IPS DF 6.9 (cell line): Measurements from ENCODE around the gene HECW1.

Experiments used
- DNase-seq: peaks from one replicate; pipeline ENCODE4 v3.0.0-alpha.2; 2013; ENCODE audit warnings: low read depth, low spot score
- H3K27ac ChIP-seq: one replicate; pipeline ENCODE4 v1.5.1; 2013; ENCODE audit warnings: low read length, control low read depth
- H3K27me3 ChIP-seq: 2 replicates; pipeline ENCODE4 v1.6.1; 2013; ENCODE audit warnings: mild to moderate bottlenecking, low read length; ENCODE audit not compliant: control insufficient read depth, insufficient read depth
- H3K36me3 ChIP-seq: 2 replicates; pipeline ENCODE4 v1.6.1; 2013; ENCODE audit warnings: low read length; ENCODE audit not compliant: control insufficient read depth, insufficient read depth
- H3K4me1 ChIP-seq: 2 replicates; pipeline ENCODE4 v1.6.1; 2013; ENCODE audit warnings: low read length; ENCODE audit not compliant: control insufficient read depth, insufficient read depth
- H3K4me3 ChIP-seq: 2 replicates; pipeline ENCODE4 v1.5.1; 2013; ENCODE audit warnings: mild to moderate bottlenecking, low read length
- H3K9me3 ChIP-seq: 2 replicates; pipeline ENCODE4 v1.6.1; 2013; ENCODE audit warnings: low read length, inconsistent platforms; ENCODE audit not compliant: control insufficient read depth, insufficient read depth
- WGBS: extraction: QIAGEN DNeasy Blood & Tissue Kit; methylation state at CpG from one replicate; pipeline ENCODE4 v1.1.7; 2013; ENCODE audit warnings: mixed read lengths, missing lambda C conversion rate; ENCODE audit not compliant: insufficient read length, insufficient coverage; 5-methylcytosine and 5-hydroxymethylcytosine counted together

Gene HECW1

DNA sequence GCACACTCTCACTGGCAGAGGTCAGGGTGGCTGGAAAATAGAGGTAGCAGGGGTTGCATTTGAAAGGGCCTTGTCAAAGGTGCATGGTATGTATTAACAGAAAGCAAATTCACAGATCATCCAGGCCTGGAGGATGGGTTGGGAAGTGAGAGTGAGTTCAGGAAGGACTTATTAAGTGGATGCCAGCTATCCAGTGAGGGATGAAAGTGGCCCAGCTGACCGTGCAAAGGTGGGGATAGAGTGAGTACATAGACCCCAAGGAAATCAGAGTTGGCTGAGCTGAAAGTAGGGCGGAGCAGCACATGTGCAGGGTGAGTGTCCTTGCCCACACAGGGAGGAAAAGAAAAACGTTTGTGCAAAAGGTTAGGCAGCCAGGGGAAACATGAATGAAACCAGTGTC lies 58.1 kb downstream of the HECW1 start:
- H3K27me3 ChIP-seq: no peaks in the 10 kb centered on the region
- no peak overlapping the region for H3K27ac ChIP-seq
- DNase-seq: no peak
- no peak overlapping the region for H3K4me3 ChIP-seq
- WGBS: no CpG with 5 or more reads among the region's 3 CpGs
- H3K9me3 ChIP-seq: no peaks in the 10 kb centered on the region
- H3K36me3 ChIP-seq: no peaks in the 10 kb centered on the region
- H3K4me1 ChIP-seq: peaks cover 4% of the 10 kb centered on the region; the same call in 1 of the 2 replicates

DNA sequence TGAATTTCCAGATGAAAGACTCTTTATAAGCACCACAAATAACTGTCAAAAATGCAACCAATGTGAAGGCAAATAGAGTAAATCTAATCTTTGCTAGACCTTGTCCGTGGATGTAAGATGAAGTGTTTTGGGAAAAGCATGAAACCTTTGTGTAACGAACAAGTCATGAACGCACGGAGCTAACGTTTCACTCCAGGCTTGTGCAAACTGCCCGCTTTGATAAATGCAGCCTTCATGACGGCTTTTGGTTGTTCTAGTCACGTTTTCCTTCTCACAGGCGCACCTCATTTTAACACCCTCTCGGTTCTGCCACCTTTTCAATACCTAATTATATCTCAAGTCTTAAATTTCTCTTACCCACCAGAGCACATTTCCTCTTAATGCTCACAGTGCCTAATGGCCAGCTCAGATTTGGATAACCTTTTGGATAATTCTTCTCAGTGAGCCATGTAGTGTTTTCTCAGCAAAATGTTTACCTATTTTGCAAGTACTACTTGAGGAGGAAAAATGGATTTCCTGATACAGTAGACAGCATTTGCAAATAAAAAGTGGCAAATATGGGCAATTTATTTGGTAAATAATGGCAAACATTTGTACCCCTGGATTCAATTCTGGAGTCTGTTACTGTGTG lies 63.2 kb downstream of the HECW1 start:
- no peak for DNase-seq
- Histone ChIP-seq H3K4me3 (no peak overlapping the region), H3K36me3 (no peaks in the 10 kb centered on the region), H3K27ac (no peak overlapping the region), H3K9me3 (no peaks in the 10 kb centered on the region), H3K4me1 (peaks cover 2% of the 10 kb centered on the region; the same call in 1 of the 2 replicates), H3K27me3 (no peaks in the 10 kb centered on the region)
- WGBS: no CpG with 5 or more reads among the region's 10 CpGs

DNA sequence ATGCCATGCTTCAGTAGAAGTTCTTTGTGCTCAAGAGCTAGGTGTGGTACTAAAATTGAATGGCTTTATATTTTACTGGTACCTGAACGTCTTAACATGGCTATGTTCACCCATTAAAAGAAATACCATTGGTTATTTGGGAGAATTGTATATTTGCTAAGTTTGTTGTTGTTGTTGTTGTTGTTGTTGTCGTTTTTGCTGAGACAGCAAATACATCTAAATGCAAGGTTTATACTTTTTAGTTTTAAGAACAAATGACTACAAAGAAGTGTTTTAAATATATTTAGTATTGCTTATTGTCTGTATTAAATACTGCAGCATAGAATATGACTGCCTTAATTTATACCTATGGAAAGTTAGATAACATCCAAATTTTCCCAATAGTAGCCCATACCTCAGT lies 66.9 kb downstream of the HECW1 start:
- Histone ChIP-seq H3K27me3 (no peaks in the 10 kb centered on the region), H3K4me1 (no peaks in the 10 kb centered on the region), H3K4me3 (no peak overlapping the region), H3K27ac (no peak overlapping the region), H3K36me3 (no peaks in the 10 kb centered on the region), H3K9me3 (no peaks in the 10 kb centered on the region)
- no CpG with 5 or more reads among the region's 2 CpGs for WGBS
- DNase-seq: no peak

DNA sequence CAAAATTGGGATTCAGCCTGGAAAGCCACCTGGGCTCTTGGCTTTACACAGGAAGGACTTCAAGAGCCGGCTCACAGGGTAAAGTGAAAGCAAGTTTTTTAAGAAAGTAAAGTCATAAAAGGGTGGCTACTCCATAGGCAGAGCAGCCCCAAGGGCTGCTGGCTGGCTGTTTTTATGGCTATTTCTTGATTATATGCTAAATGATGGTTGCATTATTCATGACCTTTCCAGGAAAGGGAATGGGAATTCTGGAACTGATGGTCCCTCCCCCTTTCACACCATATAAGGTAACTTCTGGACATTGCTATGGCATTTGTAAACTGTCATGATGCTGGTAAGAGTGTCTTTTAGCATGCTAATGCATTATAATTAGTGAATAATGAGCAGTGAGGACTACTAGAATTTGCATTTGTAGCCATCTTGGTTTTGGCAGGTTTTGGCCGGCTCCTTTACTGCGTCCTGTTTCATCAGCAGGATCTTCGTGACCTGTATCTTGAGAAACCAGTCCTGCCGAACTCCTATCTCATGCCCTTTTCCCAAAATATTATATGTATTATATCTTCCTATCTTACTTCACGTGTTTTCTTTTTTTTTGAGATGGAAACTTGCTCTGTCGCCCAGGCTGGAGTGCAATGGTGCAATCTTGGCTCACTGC lies 80.5 kb downstream of the HECW1 start:
- WGBS: no CpG with 5 or more reads among the region's 7 CpGs
- no peak overlapping the region for H3K4me3 ChIP-seq
- no peaks in the 10 kb centered on the region for H3K36me3 ChIP-seq
- H3K27me3 ChIP-seq: no peaks in the 10 kb centered on the region
- no peaks in the 10 kb centered on the region for H3K9me3 ChIP-seq
- peaks cover 2% of the 10 kb centered on the region; the same call in 1 of the 2 replicates for H3K4me1 ChIP-seq
- no peak for DNase-seq
- H3K27ac ChIP-seq: no peak overlapping the region

DNA sequence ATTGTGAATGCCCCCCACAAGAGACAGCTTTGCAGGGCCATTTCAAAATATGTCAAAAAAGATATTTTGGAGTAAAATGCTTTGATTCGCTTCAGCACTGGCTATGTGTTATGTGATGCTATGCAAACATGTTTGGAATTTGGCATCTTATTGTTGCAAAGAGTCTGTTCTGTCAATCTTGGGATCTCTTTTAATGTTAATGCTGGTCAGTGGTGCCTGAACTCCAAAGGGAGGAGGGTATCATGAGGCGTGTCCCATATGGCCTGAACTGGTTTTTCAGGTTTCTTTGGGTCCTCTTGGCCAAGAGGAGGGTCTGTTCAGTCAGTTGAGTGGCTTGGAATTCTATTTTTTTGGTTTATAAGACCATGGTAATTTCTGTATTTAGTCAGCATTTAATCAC lies 81.4 kb downstream of the HECW1 start:
- H3K9me3 ChIP-seq: no peaks in the 10 kb centered on the region
- H3K36me3 ChIP-seq: no peaks in the 10 kb centered on the region
- no CpG with 5 or more reads among the region's 2 CpGs for WGBS
- no peaks in the 10 kb centered on the region for H3K27me3 ChIP-seq
- peaks cover 2% of the 10 kb centered on the region; the same call in 1 of the 2 replicates for H3K4me1 ChIP-seq
- H3K4me3 ChIP-seq: no peak overlapping the region
- no peak for DNase-seq
- H3K27ac ChIP-seq: no peak overlapping the region

DNA sequence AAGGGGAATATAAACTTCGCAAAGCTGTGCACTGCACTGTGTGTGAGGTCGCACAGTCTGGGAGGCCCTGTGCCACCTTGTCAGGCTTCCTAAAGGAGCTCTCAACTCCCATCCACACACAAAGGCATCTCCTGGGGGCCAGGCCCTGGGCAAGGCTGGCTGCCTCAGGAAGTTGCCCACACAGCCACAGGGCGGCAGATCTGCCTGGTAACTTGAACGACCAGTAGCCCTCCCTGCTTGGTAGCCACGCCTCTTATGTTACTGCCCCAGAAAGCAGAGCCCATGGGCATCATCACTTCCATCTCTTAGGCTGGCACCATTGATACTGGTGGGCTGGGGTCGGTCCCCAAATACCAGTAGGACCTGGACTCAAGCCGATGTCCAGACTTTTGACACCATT lies 82.8 kb downstream of the HECW1 start:
- Histone ChIP-seq H3K4me3 (no peak overlapping the region), H3K4me1 (peaks cover 2% of the 10 kb centered on the region; the same call in 1 of the 2 replicates), H3K27ac (no peak overlapping the region), H3K9me3 (no peaks in the 10 kb centered on the region), H3K27me3 (no peaks in the 10 kb centered on the region), H3K36me3 (no peaks in the 10 kb centered on the region)
- no peak for DNase-seq
- WGBS: no CpG with 5 or more reads among the region's 7 CpGs

DNA sequence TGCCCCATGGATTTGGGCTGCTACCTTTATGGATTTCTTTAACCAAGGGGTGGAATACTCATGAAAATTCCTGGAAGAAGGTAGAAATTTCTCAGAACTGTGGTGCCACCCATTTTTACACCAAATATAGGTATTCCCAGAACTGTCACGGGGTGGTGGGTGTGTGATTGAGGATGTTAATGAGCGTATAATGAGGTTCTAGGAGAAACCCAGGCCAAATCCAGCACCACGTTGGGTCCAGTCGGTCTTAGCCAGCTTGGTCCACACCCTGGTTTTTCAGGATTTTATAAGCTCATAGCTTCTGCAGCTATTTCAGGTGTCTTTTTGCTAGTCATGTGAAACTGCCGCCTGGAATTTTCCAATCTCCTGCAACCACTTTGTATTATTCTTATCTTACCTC lies 83.3 kb downstream of the HECW1 start:
- H3K27me3 ChIP-seq: no peaks in the 10 kb centered on the region
- H3K27ac ChIP-seq: no peak overlapping the region
- H3K36me3 ChIP-seq: no peaks in the 10 kb centered on the region
- DNase-seq: no peak
- no CpG with 5 or more reads among the region's 5 CpGs for WGBS
- H3K9me3 ChIP-seq: no peaks in the 10 kb centered on the region
- peaks cover 3% of the 10 kb centered on the region; the same call in 1 of the 2 replicates for H3K4me1 ChIP-seq
- no peak overlapping the region for H3K4me3 ChIP-seq

DNA sequence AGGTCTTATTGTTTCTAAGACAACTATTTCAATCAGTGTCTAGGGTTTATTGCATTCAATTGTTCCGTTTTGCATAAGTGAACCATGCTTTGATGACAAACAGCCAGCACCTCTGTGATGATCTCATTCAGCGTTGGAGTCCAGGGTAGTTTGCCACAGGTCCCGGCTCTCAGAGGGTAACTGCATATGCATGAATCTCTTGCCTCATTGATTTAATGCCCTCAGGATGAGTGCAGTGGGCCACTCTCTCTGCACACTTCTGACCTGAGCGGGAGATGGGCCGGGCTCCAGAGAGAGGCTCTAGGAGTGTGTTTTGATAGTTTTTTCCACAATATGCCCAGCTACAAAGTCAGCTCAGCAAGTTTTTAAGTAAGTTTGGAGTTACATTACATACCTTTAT lies 83.9 kb downstream of the HECW1 start:
- DNase-seq: no peak

DNA sequence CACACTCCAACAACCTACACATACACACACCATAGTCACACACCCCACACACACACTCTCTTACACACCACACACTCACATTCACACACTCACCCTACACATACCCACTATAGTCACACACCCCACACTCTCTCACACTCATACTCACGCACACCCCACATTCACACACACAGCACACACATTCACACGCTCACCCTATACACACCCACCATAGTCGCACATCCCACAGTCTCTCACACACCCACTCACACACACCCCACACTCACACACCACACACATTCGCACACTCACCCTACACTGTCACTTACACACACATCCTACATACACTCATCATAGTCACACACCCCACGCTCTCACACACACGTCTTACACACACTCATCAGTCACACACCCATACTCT lies 85.6 kb downstream of the HECW1 start:
- 100% methylated on average over 6 of the region's 6 CpGs for WGBS
- Histone ChIP-seq H3K36me3 (no peaks in the 10 kb centered on the region), H3K4me1 (peaks cover 3% of the 10 kb centered on the region; the same call in 1 of the 2 replicates), H3K27me3 (no peaks in the 10 kb centered on the region), H3K4me3 (no peak overlapping the region), H3K27ac (no peak overlapping the region), H3K9me3 (no peaks in the 10 kb centered on the region)
- no peak for DNase-seq

More for the DNA sequence above, 83.9 kb downstream of the HECW1 start:
- H3K9me3 ChIP-seq: no peaks in the 10 kb centered on the region
- no CpG with 5 or more reads among the region's 5 CpGs for WGBS
- no peak overlapping the region for H3K4me3 ChIP-seq
- H3K27me3 ChIP-seq: no peaks in the 10 kb centered on the region
- no peak overlapping the region for H3K27ac ChIP-seq
- H3K4me1 ChIP-seq: peaks cover 3% of the 10 kb centered on the region; the same call in 1 of the 2 replicates
- H3K36me3 ChIP-seq: no peaks in the 10 kb centered on the region

DNA sequence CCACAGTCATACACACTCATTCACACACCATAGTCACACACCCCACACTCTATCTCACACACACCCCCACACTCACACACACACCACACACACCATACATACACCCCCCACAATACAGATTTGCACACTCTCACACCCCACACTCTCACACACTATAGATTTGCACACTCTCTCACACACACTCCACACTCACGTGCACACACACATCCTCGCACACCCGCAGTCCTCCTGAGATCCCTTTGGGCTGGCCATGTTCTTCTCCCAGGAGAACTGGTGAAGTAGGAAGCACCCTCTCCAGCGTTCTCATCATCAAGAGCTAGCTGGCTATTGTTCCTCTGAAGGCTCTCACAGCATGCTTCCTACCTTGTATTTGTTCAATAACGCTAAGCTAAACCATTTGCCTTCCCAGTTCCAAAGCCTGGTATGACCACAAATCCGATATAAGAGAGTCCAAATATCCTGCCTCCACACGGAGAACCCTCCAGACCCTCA lies 86.2 kb downstream of the HECW1 start:
- H3K27ac ChIP-seq: no peak overlapping the region
- no peak overlapping the region for H3K4me3 ChIP-seq
- H3K4me1 ChIP-seq: peaks cover 3% of the 10 kb centered on the region; the same call in 1 of the 2 replicates
- DNase-seq: no peak
- no peaks in the 10 kb centered on the region for H3K36me3 ChIP-seq
- no peaks in the 10 kb centered on the region for H3K27me3 ChIP-seq
- no CpG with 5 or more reads among the region's 7 CpGs for WGBS
- no peaks in the 10 kb centered on the region for H3K9me3 ChIP-seq
